DMS53 (cell line): ENCODE measurements around the gene PLA2G4B.

Experiments used
- DNase-seq: peaks from one replicate; lab custom pipeline; 2025; lab: John Stamatoyannopoulos, UW

PLA2G4B gene

DNA sequence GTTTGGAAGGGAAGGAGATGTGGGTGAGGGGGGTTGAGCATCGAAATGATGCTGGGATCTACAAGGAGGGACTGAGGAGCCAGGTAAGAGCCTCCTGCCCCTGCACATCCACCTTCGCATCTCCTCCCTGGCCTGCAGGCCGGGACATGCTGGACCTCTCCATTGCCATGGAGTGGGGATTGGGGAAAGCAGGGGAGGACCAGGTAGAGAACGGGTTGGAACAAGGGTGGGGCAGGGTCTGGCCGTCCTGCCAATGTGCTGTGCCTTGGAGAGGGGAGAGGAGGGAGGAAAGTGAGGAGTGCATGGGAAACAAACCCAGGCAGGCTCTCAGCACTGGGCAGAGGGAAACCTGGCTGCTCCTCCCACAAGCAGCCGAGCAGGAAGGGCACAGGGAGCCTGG is 10.6 kb downstream of the PLA2G4B start:
- DNase-seq, result no peak

- no peak for DNase-seq
Measured at GRCh38 chr15:41849861-41850260, 11.2 kb downstream of the PLA2G4B start.

DNA sequence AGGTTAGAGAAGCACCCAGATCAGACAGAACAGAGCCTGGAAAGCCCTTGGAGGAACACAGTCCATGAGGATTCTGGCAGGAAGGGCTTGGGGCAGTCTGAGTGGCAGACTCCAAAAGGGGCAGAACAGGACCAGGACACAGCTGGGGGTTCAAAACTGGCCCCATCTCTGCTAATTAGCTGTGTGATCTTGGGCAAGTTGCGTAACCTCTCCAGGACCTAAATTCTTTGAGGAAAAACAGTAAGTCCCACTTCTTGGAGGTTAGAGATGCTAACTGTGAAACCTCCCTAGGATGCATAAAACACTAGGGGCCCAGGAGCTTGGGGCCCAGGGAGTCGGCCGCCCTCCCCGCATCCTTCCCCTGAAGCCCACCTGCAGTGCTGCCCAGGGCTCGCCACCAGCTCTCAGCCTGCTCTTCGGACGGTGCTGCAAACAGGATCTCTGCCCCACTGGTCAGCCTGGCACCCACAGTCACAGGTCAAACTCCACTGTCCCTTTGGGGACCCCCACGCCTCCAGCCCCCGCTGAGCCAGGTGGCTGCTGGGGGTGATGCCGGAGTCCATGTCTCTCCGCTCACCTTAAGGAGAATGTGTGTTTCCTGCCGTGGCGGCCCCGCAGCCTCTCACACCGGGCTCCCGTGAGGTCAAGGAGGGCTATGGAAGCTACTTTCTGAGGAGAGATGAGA is 12.0 kb downstream of the PLA2G4B start:
- no peak for DNase-seq

DNA sequence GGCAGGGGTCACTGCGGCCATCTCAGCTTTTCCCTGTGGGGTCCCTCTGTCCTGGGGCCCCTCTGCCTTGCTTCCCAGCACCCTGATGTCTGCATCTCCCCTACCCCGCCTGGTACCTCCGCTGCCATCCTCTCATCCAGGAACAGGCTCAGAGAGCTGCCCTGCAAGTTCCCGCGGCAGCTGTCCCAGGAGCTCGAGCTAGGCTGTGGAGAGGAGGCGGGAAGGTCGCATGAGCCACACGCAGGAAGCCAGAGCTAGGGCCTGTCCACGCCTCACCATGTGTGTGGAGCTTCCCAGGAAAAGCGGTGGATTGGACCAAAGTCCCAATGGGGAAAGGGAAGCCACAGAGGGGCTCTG is 12.5 kb downstream of the PLA2G4B start:
- DNase-seq, result peak; percentile 65

- no peak for DNase-seq
Measured at GRCh38 chr15:41851755-41852370, 13.2 kb downstream of the PLA2G4B start.

DNA sequence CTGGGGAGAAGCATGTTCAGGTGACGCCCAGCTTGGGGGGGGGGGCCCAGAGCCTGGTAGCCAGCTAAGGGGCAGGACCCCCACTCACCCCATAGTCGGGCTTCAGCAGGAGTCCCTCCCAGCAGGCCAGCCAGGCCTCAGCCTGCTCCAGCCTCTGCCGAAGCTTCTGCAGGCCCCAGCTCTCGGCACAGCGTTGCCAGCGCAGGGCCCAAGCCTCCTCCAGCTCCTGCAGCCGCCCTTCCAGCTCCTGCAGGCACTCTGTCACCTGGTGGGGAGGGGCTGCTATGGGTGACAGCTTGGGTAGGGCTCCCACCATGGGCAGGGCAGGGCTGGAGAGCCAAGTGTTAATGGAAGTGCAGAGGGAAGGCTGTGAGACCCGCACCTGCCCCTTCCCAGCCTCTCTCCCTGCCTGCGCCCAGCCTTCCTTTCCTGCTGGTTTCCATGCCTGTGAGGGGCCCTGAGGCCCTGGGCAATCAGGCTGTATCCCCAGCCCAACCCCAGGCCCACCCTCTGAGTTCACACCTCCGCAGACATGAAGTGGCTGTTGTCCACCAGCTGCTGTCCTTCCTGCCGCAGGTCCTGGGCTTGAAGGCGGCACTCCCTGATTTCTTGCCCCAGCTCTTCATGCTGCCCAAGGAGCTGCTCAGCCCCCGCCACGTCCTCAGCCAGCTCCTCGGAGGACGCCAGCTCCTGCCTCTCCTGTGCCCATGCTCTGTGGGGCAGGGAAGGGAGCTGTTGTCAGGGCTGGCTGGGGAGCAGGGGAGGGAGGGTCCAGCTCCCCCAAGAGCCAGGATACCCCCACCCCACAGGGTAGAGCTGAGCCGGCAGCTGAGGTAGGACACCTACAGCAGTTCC is 14.3 kb downstream of the PLA2G4B start:
- DNase-seq, result no peak

GRCh38 chr15:41853831-41854230 is 15.2 kb downstream of the PLA2G4B start:
- no peak for DNase-seq

GRCh38 chr15:41854443-41854842 is 15.8 kb downstream of the PLA2G4B start:
- DNase-seq, result no peak

GRCh38 chr15:41855261-41855961 is 16.8 kb downstream of the PLA2G4B start:
- no peak for DNase-seq

DNA sequence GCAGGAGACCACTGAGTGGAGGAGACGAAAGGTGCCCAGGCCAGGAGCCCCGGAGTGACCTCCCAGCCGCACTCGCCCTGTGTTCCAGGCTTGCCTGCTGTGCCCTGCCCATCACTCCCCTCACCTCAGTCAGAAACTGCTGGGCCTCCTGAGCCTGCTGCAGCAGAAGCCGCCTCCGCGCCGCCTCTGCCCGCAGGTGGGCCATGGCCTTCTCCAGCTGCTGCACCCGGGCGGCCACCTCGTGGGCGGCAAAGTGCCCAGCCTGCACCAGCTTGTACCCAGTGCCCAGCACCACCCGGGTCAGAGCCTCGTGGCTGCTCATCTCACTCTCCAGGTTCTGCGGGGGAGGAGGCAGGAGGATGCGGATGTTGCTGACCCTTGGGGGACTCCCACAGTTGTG is 17.6 kb downstream of the PLA2G4B start:
- no peak for DNase-seq

- DNase-seq, result no peak
Measured at GRCh38 chr15:41856716-41857115, 18.1 kb downstream of the PLA2G4B start.

DNA sequence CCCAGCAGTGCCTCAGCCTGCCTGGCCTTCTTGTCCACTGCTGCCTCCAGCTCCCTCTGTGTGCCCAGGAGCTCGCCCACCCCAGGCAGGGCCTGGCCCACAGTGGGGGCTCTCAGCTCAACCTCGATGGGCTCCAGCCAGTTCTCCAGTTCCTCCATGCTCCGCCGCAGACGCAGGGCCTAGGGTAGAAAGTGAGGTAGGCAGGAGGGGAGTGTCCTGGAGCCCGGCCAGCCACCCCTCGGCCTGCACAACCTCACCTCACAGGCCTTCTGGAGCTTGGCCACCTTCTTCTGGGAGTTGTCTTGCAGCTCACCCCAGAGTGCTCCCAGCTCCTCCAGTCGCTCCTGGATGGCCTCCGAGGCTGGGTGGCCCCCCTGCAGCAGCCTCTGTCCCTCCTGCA is 18.7 kb downstream of the PLA2G4B start:
- no peak for DNase-seq

GRCh38 chr15:41858756-41859155 is 20.1 kb downstream of the PLA2G4B start:
- DNase-seq, result no peak

GRCh38 chr15:41860049-41860828 is 21.6 kb downstream of the PLA2G4B start:
- DNase-seq, result no peak

DNA sequence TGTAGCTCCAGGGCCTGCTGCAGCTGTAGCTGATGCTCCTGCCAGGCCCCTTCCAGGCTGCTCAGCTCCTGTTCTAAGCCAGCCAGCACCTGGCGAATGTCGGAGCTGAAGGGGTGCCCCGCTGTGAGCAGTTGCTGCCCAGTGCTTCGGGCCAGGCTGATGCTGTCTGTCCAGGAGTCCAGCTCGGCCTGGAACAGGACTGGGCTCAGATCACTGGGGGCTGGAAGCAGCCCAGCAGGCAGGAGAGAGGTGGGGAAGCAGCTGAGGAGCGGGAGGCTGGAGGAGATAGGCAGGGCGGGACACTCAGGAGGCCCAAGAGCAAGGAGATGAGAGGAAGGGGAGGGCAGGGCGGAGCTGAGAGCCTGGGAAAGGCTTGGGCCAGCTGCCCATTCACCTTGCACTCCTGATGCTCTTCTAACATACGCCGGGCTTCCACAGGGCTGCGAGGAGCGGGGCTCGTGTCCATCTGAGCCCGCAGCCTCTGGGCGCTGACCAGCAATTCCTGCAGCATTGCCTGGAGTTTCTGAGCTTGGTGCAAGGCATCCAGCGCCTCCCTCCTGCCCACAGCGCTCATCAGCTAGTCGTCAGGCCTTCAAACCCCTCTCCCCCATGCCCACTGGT is 23.2 kb downstream of the PLA2G4B start:
- no peak for DNase-seq

- DNase-seq, result peak; percentile 62
Measured at GRCh38 chr15:41862515-41863116, 24.0 kb downstream of the PLA2G4B start.

DNA sequence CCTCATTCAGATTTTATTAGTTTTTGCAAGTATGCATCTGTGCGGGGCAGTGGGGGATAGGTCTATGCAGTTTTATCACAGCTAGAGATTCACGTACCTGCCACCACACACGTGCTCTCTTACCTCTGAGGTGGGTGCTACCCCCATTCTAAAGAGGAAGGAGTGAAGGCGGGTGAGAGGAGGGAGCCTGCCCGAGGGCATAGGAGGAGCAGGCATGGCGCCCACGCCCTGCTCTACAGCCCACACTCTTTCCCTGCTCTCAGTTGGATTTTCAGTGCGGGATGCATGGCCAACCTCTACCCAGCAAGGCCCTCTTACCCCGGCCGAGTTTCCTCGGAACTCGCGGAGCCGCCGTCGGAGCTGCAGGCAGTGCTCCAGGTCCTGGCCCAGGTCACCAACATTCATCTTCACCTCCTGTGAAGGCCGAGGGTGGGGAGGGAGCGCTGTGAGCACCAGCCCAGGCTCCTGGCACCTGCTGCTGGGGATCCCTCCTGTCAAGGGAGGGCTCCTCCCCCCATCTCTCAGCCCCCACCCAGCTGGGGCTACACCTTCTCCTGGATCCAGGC is 26.9 kb downstream of the PLA2G4B start:
- DNase-seq, result no peak

DNA sequence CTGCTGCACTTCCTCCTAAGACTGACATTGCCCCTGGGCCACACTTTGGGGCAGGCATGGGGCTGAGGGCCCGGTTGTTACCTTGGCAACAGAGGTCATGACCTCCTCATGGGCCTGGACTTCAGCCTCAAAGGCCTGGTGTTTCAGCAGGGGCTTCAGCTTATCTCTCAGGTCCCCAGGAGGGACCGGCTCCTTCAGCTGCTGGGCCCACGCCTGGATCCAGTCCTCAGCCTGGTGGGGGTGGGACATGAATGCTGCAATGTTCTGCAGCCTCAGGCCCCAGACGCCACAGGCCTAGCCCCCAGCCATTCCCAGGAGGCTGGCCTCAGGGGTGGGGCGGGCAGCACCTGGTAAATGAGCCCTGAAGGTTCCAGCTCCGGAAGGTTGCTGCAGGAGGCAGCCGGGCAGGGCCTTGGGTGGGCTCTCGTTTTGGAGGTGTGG is 27.6 kb downstream of the PLA2G4B start:
- no peak for DNase-seq

GRCh38 chr15:41866872-41867579 is 28.4 kb downstream of the PLA2G4B start:
- DNase-seq, result no peak

- DNase-seq, result no peak
Measured at GRCh38 chr15:41868321-41868720, 29.7 kb downstream of the PLA2G4B start.
